Neural cell (in vitro differentiated cells): Measurements from ENCODE around the gene CCL24. TPM values are rescaled to one million over a fixed set of nuclear protein-coding genes. Genes with fewer than 3 reads are reported as not detected.

Experiments
- H2AFZ ChIP-seq: fragments of 200-600, 300-800 bp; sonication (generic), shearing (Covaris generic); 2 replicates; pipeline ENCODE4 v1.6.0; 2014; ENCODE audit warnings: low read depth, mild to moderate bottlenecking, antibody characterized with exemption, low read length, moderate library complexity
- H3F3A ChIP-seq: fragments of 200-600 bp; shearing (Covaris generic); 2 replicates; pipeline ENCODE4 v1.6.1; 2016; ENCODE audit warnings: mild to moderate bottlenecking, moderate library complexity, mixed read lengths, antibody characterized with exemption, low read length; ENCODE audit not compliant: insufficient read depth, poor library complexity, severe bottlenecking
- H3K27ac ChIP-seq: fragments of 200-600, 300-800 bp; sonication (generic), shearing (Covaris generic); 2 replicates; pipeline ENCODE4 v1.5.1; 2014; ENCODE audit warnings: mild to moderate bottlenecking, low read length, moderate library complexity
- H3K27me3 ChIP-seq: fragments of 300-800, 200-600 bp; sonication (generic), shearing (Covaris generic); 2 replicates; pipeline ENCODE4 v1.6.0; 2014; ENCODE audit warnings: mild to moderate bottlenecking, low read depth, low read length, moderate library complexity; ENCODE audit not compliant: insufficient read depth
- H3K36me3 ChIP-seq: fragments of 300-800, 200-600 bp; sonication (generic), shearing (Covaris generic); 2 replicates; pipeline ENCODE4 v1.5.1; 2014; ENCODE audit warnings: mild to moderate bottlenecking, antibody characterized with exemption, low read length, moderate library complexity; ENCODE audit not compliant: insufficient read depth
- H3K4me2 ChIP-seq: fragments of 300-800, 200-600 bp; sonication (generic), shearing (Covaris generic); 2 replicates; pipeline ENCODE4 v1.6.0; 2014; ENCODE audit warnings: mild to moderate bottlenecking, low read length
- H3K4me3 ChIP-seq: fragments of 300-800, 200-600 bp; sonication (generic), shearing (Covaris generic); 2 replicates; pipeline ENCODE4 v1.5.1; 2014; ENCODE audit warnings: mild to moderate bottlenecking, low read length, moderate library complexity
- H3K79me2 ChIP-seq: fragments of 200-600 bp; shearing (Covaris generic); replicated peaks from 2 replicates; pipeline ENCODE4 v1.6.0; 2014; ENCODE audit warnings: mild to moderate bottlenecking, low read length, moderate library complexity; ENCODE audit not compliant: insufficient read depth
- H3K9ac ChIP-seq: fragments of 300-800, 200-600 bp; sonication (generic), shearing (Covaris generic); 2 replicates; pipeline ENCODE4 v1.6.1; 2016; ENCODE audit warnings: mild to moderate bottlenecking, low read length, mixed read lengths
- H3K9me2 ChIP-seq: fragments of 200-600 bp; shearing (Covaris generic); 2 replicates; pipeline ENCODE4 v1.6.1; 2016; ENCODE audit warnings: mild to moderate bottlenecking, low read length, mixed read lengths; ENCODE audit not compliant: insufficient read depth
- H3K9me3 ChIP-seq: fragments of 200-600, 300-800 bp; sonication (generic), shearing (Covaris generic); 2 replicates; pipeline ENCODE4 v1.6.1; 2016; ENCODE audit warnings: mild to moderate bottlenecking, mixed run types, low read length, moderate library complexity, mixed read lengths
- H4K20me1 ChIP-seq: fragments of 200-600 bp; shearing (Covaris generic); 2 replicates; pipeline ENCODE4 v1.6.1; 2016; ENCODE audit warnings: mild to moderate bottlenecking, mixed run types; ENCODE audit not compliant: insufficient read depth
- CTCF ChIP-seq: fragments of 450-650 bp; IDR thresholded peaks from 2 replicates; pipeline ENCODE4 v1.5.1; 2014; ENCODE audit warnings: antibody characterized with exemption, mild to moderate bottlenecking, moderate library complexity; ENCODE audit not compliant: poor library complexity, severe bottlenecking
- EP300 ChIP-seq: fragments of 450-650 bp; conservative IDR thresholded peaks from 2 replicates; pipeline ENCODE4 v1.6.1; 2014; ENCODE audit warnings: antibody characterized with exemption, mild to moderate bottlenecking, moderate library complexity; ENCODE audit not compliant: poor library complexity, severe bottlenecking
- EZH2 ChIP-seq: fragments of 200-600, 300-800 bp; shearing (Covaris generic), sonication (generic); IDR thresholded peaks from 2 replicates; pipeline ENCODE4 v1.6.1; 2014; ENCODE audit warnings: antibody characterized with exemption, low read length, borderline replicate concordance, mild to moderate bottlenecking; ENCODE audit not compliant: insufficient read depth, poor library complexity, severe bottlenecking
- MXI1 ChIP-seq: fragments of 450-650 bp; conservative IDR thresholded peaks from 2 replicates; pipeline ENCODE4 v1.6.1; 2014; ENCODE audit warnings: antibody characterized with exemption, mild to moderate bottlenecking; ENCODE audit not compliant: poor library complexity, severe bottlenecking
- POLR2AphosphoS5 ChIP-seq: IDR thresholded peaks from 2 replicates; pipeline ENCODE4 v1.6.1; 2012
- RAD21 ChIP-seq: fragments of 450-650 bp; conservative IDR thresholded peaks from 2 replicates; pipeline ENCODE4 v1.6.1; 2014; ENCODE audit warnings: antibody characterized with exemption, mild to moderate bottlenecking, moderate library complexity
- REST ChIP-seq: IDR thresholded peaks from 2 replicates; pipeline ENCODE4 v1.6.1; 2012; ENCODE audit warnings: borderline replicate concordance
- SMC3 ChIP-seq: fragments of 450-650 bp; conservative IDR thresholded peaks from 2 replicates; pipeline ENCODE4 v1.6.1; 2014; ENCODE audit warnings: antibody characterized with exemption, mild to moderate bottlenecking, moderate library complexity; ENCODE audit not compliant: poor library complexity
- TAF1 ChIP-seq: IDR thresholded peaks from 2 replicates; pipeline ENCODE4 v1.6.1; 2012; ENCODE audit warnings: low read depth
- polyA plus RNA-seq: library from polyadenylated mRNA; depleted of rRNA; stranded (reverse); fragments of >200 nt; gene quantifications from 2 replicates; pipeline ENCODE4 v1.2.3, GENCODE V29; 2014

The CCL24 gene
- polyA plus RNA-seq, 1 donor from 2014 or later, result not detected

- Histone ChIP-seq H3K36me3 (no peaks in the 10 kb centered on the region), H3K4me2 (no peak overlapping the region), H3K9ac (no peak overlapping the region), H3K79me2 (no peaks in the 10 kb centered on the region), H3K4me3 (no peak overlapping the region), H3F3A (no peaks in the 10 kb centered on the region), H3K27me3 (no peaks in the 10 kb centered on the region), H2AFZ (no peak overlapping the region), H4K20me1 (no peaks in the 10 kb centered on the region), H3K27ac (no peak overlapping the region), H3K9me2 (no peaks in the 10 kb centered on the region), H3K9me3 (no peaks in the 10 kb centered on the region)
- TF ChIP-seq EZH2 (no peak), POLR2AphosphoS5 (no peak), REST (no peak), EP300 (no peak), CTCF (no peak), RAD21 (no peak), MXI1 (no peak), SMC3 (no peak), TAF1 (no peak)
Observed at GRCh38 chr7:75798770-75799169, 14.8 kb downstream of the CCL24 start.

- no peaks in the 10 kb centered on the region for H3K27me3 ChIP-seq
- H3K9ac ChIP-seq, result no peak overlapping the region
- H3F3A ChIP-seq, result no peaks in the 10 kb centered on the region
- H3K36me3 ChIP-seq, result no peaks in the 10 kb centered on the region
- H4K20me1 ChIP-seq, result no peaks in the 10 kb centered on the region
- H3K27ac ChIP-seq, result no peak overlapping the region
- TF ChIP-seq MXI1, result no peak
- no peak for TF ChIP-seq SMC3
- TF ChIP-seq REST, result no peak
- no peak for TF ChIP-seq CTCF
- TF ChIP-seq EZH2, result no peak
- TF ChIP-seq POLR2AphosphoS5, result no peak
- TF ChIP-seq TAF1, result no peak
- TF ChIP-seq EP300, result no peak
- no peak for TF ChIP-seq RAD21
- H3K9me3 ChIP-seq, result no peaks in the 10 kb centered on the region
- H3K79me2 ChIP-seq, result no peaks in the 10 kb centered on the region
- H3K9me2 ChIP-seq, result no peaks in the 10 kb centered on the region
- no peak overlapping the region for H3K4me3 ChIP-seq
- H2AFZ ChIP-seq, result no peak overlapping the region
- H3K4me2 ChIP-seq, result no peak overlapping the region
Observed at GRCh38 chr7:75796420-75796819, 17.2 kb downstream of the CCL24 start.
